HepG2 (cell line): ENCODE results near the gene CCNDBP1. TPM values are rescaled to one million over a fixed set of nuclear protein-coding genes. Genes with fewer than 3 reads are reported as not detected.

Experiments used
- ATAC-seq: fragments of 200-7000 bp; cut with Tn5 transposase; 3 replicates; pipeline ENCODE4 v1.9.1; 2020; ENCODE audit warnings: mild to moderate bottlenecking, moderate library complexity
- BruUV-seq: library from RNA; stranded (reverse); fragments of 400-500 nt; replicated peaks from 2 replicates; lab custom pipeline; 2021; lab: Mats Ljungman, UMichigan
- CTCF ChIA-PET: fragments of 300-600 bp; formaldehyde crosslinking; extraction: SDS; loops from one replicate; lab custom pipeline; 2021; ENCODE audit warnings: low total read pairs, inconsistent platforms, low intra/inter-chr PET ratio; lab: Yijun Ruan, JAX
- POLR2A ChIA-PET: fragments of 350-600 bp; sonication (Branson Sonifier 250); formaldehyde crosslinking; loops from one replicate; lab custom pipeline; 2020; ENCODE audit warnings: antibody characterized with exemption, inconsistent platforms; lab: Yijun Ruan, JAX
- DNase-seq: peaks from one replicate; pipeline ENCODE4 v3.0.0-alpha.2; 2015; ENCODE audit warnings: low spot score
- FAIRE-seq: peaks from 3 replicates; lab custom pipeline; 2011; peaks lifted over from hg19 to GRCh38; lab: Jason Lieb, UNC
- H2AFZ ChIP-seq: one replicate; pipeline ENCODE4 v1.6.1; 2011; ENCODE audit warnings: low read length, inconsistent platforms
- H3K27ac ChIP-seq: fragments of 300-600 bp; 3 replicates; pipeline ENCODE4 v1.8.0; 2011; ENCODE audit warnings: mixed run types, mild to moderate bottlenecking, mixed read lengths, low read length, inconsistent platforms; ENCODE audit not compliant: insufficient read depth; ENCODE audit errors: extremely low read length
- H3K27me3 ChIP-seq, 2 experiments: fragments of 200-600 bp in 1 of 2; 2 replicates in 1 of 2; 3 replicates in 1 of 2; pipeline versions ENCODE4 v1.6.0 to v1.8.0; 2011; ENCODE audit warnings: low read length in 2 of 2, mild to moderate bottlenecking in 2 of 2, moderate library complexity in 2 of 2, inconsistent platforms in 1 of 2; ENCODE audit not compliant: insufficient read depth in 2 of 2, control insufficient read depth in 1 of 2
- H3K36me3 ChIP-seq, 2 experiments: fragments of 200-600 bp in 1 of 2; replicated peaks in 1 of 2; 2 replicates in 1 of 2; 3 replicates in 1 of 2; pipeline versions ENCODE4 v1.5.1 to v1.8.0; 2011; ENCODE audit warnings: low read length in 2 of 2, inconsistent platforms in 1 of 2; ENCODE audit not compliant: insufficient read depth in 2 of 2, control insufficient read depth in 1 of 2
- H3K4me1 ChIP-seq: 2 replicates; pipeline ENCODE4 v1.5.1; 2012; ENCODE audit warnings: low read length, inconsistent platforms; ENCODE audit not compliant: insufficient read depth
- H3K4me2 ChIP-seq: 2 replicates; pipeline ENCODE4 v1.6.0; 2011; ENCODE audit warnings: low read depth, low read length, inconsistent platforms
- H3K4me3 ChIP-seq, 3 experiments: fragments of 200-600 bp in 1 of 3; sonication (generic), shearing (Covaris generic) in 1 of 3; replicated peaks in 1 of 3; 2 replicates each; pipeline ENCODE4 v1.5.1; 2011 to 2016; ENCODE audit warnings: low read length in 3 of 3, inconsistent platforms in 2 of 3, low read depth in 2 of 3, mild to moderate bottlenecking in 2 of 3, control low read depth in 1 of 3, mixed read lengths in 1 of 3; ENCODE audit not compliant: insufficient read depth in 1 of 3
- H3K79me2 ChIP-seq: one replicate; pipeline ENCODE4 v1.6.1; 2011; ENCODE audit warnings: low read length, inconsistent platforms; ENCODE audit not compliant: insufficient read depth
- H3K9ac ChIP-seq: 2 replicates; pipeline ENCODE4 v1.6.0; 2011; ENCODE audit warnings: mild to moderate bottlenecking, low read depth, low read length, inconsistent platforms; ENCODE audit not compliant: insufficient read depth
- H3K9me3 ChIP-seq: 2 replicates; pipeline ENCODE4 v1.5.1; 2012; ENCODE audit warnings: mild to moderate bottlenecking, low read length
- H4K20me1 ChIP-seq: 2 replicates; pipeline ENCODE4 v1.6.0; 2011; ENCODE audit warnings: inconsistent platforms, mild to moderate bottlenecking, low read length, moderate library complexity; ENCODE audit not compliant: insufficient read depth
- CHD4 ChIP-seq: fragments of 200-600 bp; sonication (generic); IDR thresholded peaks from 2 replicates; pipeline ENCODE4 v1.7.0; 2017; ENCODE audit warnings: mild to moderate bottlenecking, low read length, borderline replicate concordance
- FOXP4 ChIP-seq: sonication (generic); formaldehyde crosslinking; IDR thresholded peaks from 2 replicates; pipeline ENCODE4 v1.4.0; 2020; ENCODE audit warnings: missing genetic modification reagents
- HHEX ChIP-seq: IDR thresholded peaks from 2 replicates; pipeline ENCODE4 v1.6.1; 2016; ENCODE audit warnings: control low read depth
- ONECUT2 ChIP-seq: sonication (generic); formaldehyde crosslinking; IDR thresholded peaks from 2 replicates; pipeline ENCODE4 v1.4.0; 2020; ENCODE audit warnings: missing genetic modification reagents
- ZNF296 ChIP-seq: sonication (generic); formaldehyde crosslinking; conservative IDR thresholded peaks from 2 replicates; pipeline ENCODE4 v1.5.0; 2020; ENCODE audit warnings: mild to moderate bottlenecking, missing genetic modification reagents
- ZNF501 ChIP-seq: sonication (generic); formaldehyde crosslinking; IDR thresholded peaks from 2 replicates; pipeline ENCODE4 v1.5.1; 2020; ENCODE audit warnings: mild to moderate bottlenecking, moderate library complexity, missing genetic modification reagents
- ZNF776 ChIP-seq: sonication (generic); formaldehyde crosslinking; IDR thresholded peaks from 2 replicates; pipeline ENCODE4 v1.4.0; 2020; ENCODE audit warnings: mild to moderate bottlenecking, missing genetic modification reagents
- ZNF879 ChIP-seq: sonication (generic); formaldehyde crosslinking; IDR thresholded peaks from 2 replicates; pipeline ENCODE4 v1.8.1; 2023; ENCODE audit warnings: missing genetic modification reagents
- WGBS: methylation state at CpG from one replicate; pipeline ENCODE4 v1.1.6; 2017; ENCODE audit warnings: low lambda C conversion rate; 5-methylcytosine and 5-hydroxymethylcytosine counted together
- in situ Hi-C: cut with HindIII; loops from 2 replicates; pipeline ENCODE4 v1.10.0; 2017; ENCODE audit warnings: low pct_unique_long_range_greater_than_20kb; ENCODE audit not compliant: extremely low pct_ligation_motif_present
- intact Hi-C: fragments of 100-400 bp; cut with micrococcal nuclease; formaldehyde crosslinking; loops from one replicate; pipeline ENCODE4 v1.10.0; 2022; ENCODE audit not compliant: unreplicated experiment
- polyA plus RNA-seq, 8 experiments: library from polyadenylated mRNA; depleted of rRNA in 3 of 8; stranded (reverse) in 7 of 8; unstranded in 1 of 8; fragments of >200 nt; fragmentation: Illumina TruSeq in 4 of 8; extraction: Trizol in 4 of 8; gene quantifications; 2 replicates each; pipeline versions ENCODE4 v1.2.1 to v1.2.3, GENCODE V29; 2011 to 2016; ENCODE audit warnings: low read depth in 4 of 8, missing spikeins in 1 of 8, mixed read lengths in 1 of 8; ENCODE audit not compliant: insufficient read depth in 1 of 8
- total RNA-seq, 5 experiments: library from RNA; depleted of rRNA; stranded (reverse); fragments of >200 nt; fragmentation: Illumina TruSeq; extraction: Trizol; gene quantifications; 2 replicates each; pipeline ENCODE4 v1.2.3, GENCODE V29; 2016; ENCODE audit warnings: low read depth in 1 of 5

CCNDBP1 gene
- total and polyA plus RNA-seq, 2 of the 13 experiments (the other 11 are each of a cell fraction or from before 2014, with no cell fraction given), result 24.8 to 42.3 TPM

- ChIA-PET CTCF (no interaction called here), POLR2A (no interaction called here)
- Histone ChIP-seq H2AFZ (no peak overlapping the region), H3K27me3 (peaks cover 0 to 57% of the 10 kb centered on the region in 2 experiments; a peak in 2 of 5 replicates), H4K20me1 (no peaks in the 10 kb centered on the region), H3K4me3 (no peak overlapping the region), H3K36me3 (no peaks in the 10 kb centered on the region), H3K4me2 (no peak overlapping the region), H3K4me1 (peaks cover 6% of the 10 kb centered on the region), H3K9me3 (no peaks in the 10 kb centered on the region), H3K79me2 (no peaks in the 10 kb centered on the region), H3K9ac (no peak overlapping the region), H3K27ac (no peak overlapping the region)
- in situ Hi-C loops, result loop anchor here (5.0 to 25.0 kb wide), 2 partner anchors 71 to 494 kb away; no protein-coding TSS in a partner anchor
- TF ChIP-seq ZNF879 (CRISPR knock-in tag) (no peak), ZNF296 (CRISPR knock-in tag) (no peak), ZNF776 (CRISPR knock-in tag) (no peak), FOXP4 (CRISPR knock-in tag) (no peak), ZNF501 (CRISPR knock-in tag) (no peak), HHEX (CRISPR knock-in tag) (no peak), CHD4 (no peak), ONECUT2 (CRISPR knock-in tag) (no peak)
- intact Hi-C loops, result no loop called here
- 12% methylated on average over 3 of the region's 5 CpGs for WGBS
- no TSS peak for BruUV-seq
- no peak for DNase-seq
- FAIRE-seq, result no peak
- no peak for ATAC-seq
Measured at GRCh38 chr15:43206054-43206453, 20.9 kb downstream of the CCNDBP1 start.
